HL-60/S4 (cell line): Measurements from ENCODE around the gene DTX4.

Experiments used
- in situ Hi-C: fragments of 300-500 bp; cut with MboI; formaldehyde crosslinking; loops from 2 replicates; pipeline ENCODE4 v1.14.3; 2022; ENCODE audit warnings: low sequenced_read_pairs

Gene DTX4

GRCh38 chr11:59189986-59190385 is 18.1 kb downstream of the DTX4 start:
- in situ Hi-C loops, result no loop called here

- in situ Hi-C loops, result no loop called here
These were observed 19.2 kb downstream of the DTX4 start for GRCh38 chr11:59191095-59191494.

GRCh38 chr11:59191890-59192289 is 20.0 kb downstream of the DTX4 start:
- in situ Hi-C loops, result no loop called here

- in situ Hi-C loops, result no loop called here
These were observed 20.6 kb downstream of the DTX4 start for GRCh38 chr11:59192446-59193020.

- in situ Hi-C loops, result no loop called here
These were observed 21.7 kb downstream of the DTX4 start for GRCh38 chr11:59193587-59194130.

GRCh38 chr11:59195586-59195985 is 23.7 kb downstream of the DTX4 start:
- in situ Hi-C loops, result no loop called here

- in situ Hi-C loops, result no loop called here
These were observed 24.8 kb downstream of the DTX4 start for GRCh38 chr11:59196777-59197176.

- in situ Hi-C loops, result no loop called here
These were observed 26.1 kb downstream of the DTX4 start for GRCh38 chr11:59197991-59198390.

- in situ Hi-C loops, result no loop called here
These were observed 26.8 kb downstream of the DTX4 start for GRCh38 chr11:59198726-59199125.

- in situ Hi-C loops, result no loop called here
These were observed 27.9 kb downstream of the DTX4 start for GRCh38 chr11:59199546-59200422.

GRCh38 chr11:59200423-59200746 is 28.5 kb downstream of the DTX4 start:
- in situ Hi-C loops, result no loop called here

GRCh38 chr11:59201353-59201752 is 29.4 kb downstream of the DTX4 start:
- in situ Hi-C loops, result no loop called here

- in situ Hi-C loops, result no loop called here
These were observed 32.8 kb downstream of the DTX4 start for GRCh38 chr11:59204746-59205145.

- in situ Hi-C loops, result no loop called here
These were observed 33.7 kb downstream of the DTX4 start for GRCh38 chr11:59205648-59206047.

GRCh38 chr11:59206635-59207034 is 34.7 kb downstream of the DTX4 start:
- in situ Hi-C loops, result no loop called here

- in situ Hi-C loops, result no loop called here
These were observed 36.1 kb downstream of the DTX4 start for GRCh38 chr11:59207988-59208451.

- in situ Hi-C loops, result no loop called here
These were observed 37.0 kb downstream of the DTX4 start for GRCh38 chr11:59208956-59209355.

- in situ Hi-C loops, result no loop called here
These were observed 40.3 kb downstream of the DTX4 start for GRCh38 chr11:59212222-59212621.

- in situ Hi-C loops, result no loop called here
These were observed 41.1 kb downstream of the DTX4 start, which contains the start of gene MPEG1 for GRCh38 chr11:59212744-59213631. TSS of gene MPEG1 (minus strand) at chr11:59212927. CDS start at chr11:59212865, 62 bp downstream.

- in situ Hi-C loops, result no loop called here
These were observed 42.4 kb downstream of the DTX4 start for GRCh38 chr11:59214141-59214893.
